Pons (tissue), 1 donor: ENCODE results near the gene GPC2.
A peak's percentile ranks its signal among the peaks of the same experiment; 100 is the strongest.

Experiments
- DNase-seq: peaks from one replicate; pipeline ENCODE4 v3.0.0-alpha.2; 2016; ENCODE audit warnings: low spot score

GPC2 gene

GRCh38 chr7:100122568-100122967 lies 54.6 kb downstream of the GPC2 start:
- DNase-seq = no peak

- no peak for DNase-seq
Observed at GRCh38 chr7:100122067-100122466, 55.1 kb downstream of the GPC2 start.

- DNase-seq = no peak
Observed at GRCh38 chr7:100120733-100121036, 56.5 kb downstream of the GPC2 start.

- DNase-seq = peak; percentile 75
Observed at GRCh38 chr7:100119970-100120732, 57.0 kb downstream of the GPC2 start.
